ENCODE data around the gene RGS1.

Gene RGS1

DNA sequence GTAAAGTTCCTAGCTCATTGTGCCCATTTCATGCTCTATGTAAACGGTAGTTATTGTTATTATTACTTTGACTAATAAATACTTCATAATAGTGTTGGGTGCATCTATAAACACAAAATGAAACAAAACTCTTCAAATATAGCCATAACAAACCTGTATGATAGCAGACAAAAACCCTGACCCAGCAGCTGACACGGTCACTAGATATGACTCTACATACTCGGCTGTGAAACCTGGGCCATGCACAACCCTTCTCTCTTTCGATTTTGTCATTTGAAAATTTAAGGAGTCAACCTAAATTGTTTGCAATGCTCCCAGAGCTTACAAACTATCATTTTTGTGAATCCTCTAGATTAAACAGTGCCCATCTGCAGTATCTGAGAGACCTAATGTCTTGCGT, 52.3 kb downstream of the RGS1 start:
- Histone ChIP-seq H3K4me3 (ENCODE audit: low read depth, low read length) (peak overlapping the region; percentile 30), H3K9me3 (no peaks in the 10 kb centered on the region), H3K36me3 (no peaks in the 10 kb centered on the region), H3K4me1 (peaks cover 37% of the 10 kb centered on the region), H3K27me3 (no peaks in the 10 kb centered on the region)
- DNase-seq, result no peak
- TF ChIP-seq, protein P1, sequence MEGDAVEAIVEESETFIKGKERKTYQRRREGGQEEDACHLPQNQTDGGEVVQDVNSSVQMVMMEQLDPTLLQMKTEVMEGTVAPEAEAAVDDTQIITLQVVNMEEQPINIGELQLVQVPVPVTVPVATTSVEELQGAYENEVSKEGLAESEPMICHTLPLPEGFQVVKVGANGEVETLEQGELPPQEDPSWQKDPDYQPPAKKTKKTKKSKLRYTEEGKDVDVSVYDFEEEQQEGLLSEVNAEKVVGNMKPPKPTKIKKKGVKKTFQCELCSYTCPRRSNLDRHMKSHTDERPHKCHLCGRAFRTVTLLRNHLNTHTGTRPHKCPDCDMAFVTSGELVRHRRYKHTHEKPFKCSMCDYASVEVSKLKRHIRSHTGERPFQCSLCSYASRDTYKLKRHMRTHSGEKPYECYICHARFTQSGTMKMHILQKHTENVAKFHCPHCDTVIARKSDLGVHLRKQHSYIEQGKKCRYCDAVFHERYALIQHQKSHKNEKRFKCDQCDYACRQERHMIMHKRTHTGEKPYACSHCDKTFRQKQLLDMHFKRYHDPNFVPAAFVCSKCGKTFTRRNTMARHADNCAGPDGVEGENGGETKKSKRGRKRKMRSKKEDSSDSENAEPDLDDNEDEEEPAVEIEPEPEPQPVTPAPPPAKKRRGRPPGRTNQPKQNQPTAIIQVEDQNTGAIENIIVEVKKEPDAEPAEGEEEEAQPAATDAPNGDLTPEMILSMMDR (IDR thresholded peaks at IDR 0.05; ENCODE audit: low read depth, low read length), result no peak

DNA sequence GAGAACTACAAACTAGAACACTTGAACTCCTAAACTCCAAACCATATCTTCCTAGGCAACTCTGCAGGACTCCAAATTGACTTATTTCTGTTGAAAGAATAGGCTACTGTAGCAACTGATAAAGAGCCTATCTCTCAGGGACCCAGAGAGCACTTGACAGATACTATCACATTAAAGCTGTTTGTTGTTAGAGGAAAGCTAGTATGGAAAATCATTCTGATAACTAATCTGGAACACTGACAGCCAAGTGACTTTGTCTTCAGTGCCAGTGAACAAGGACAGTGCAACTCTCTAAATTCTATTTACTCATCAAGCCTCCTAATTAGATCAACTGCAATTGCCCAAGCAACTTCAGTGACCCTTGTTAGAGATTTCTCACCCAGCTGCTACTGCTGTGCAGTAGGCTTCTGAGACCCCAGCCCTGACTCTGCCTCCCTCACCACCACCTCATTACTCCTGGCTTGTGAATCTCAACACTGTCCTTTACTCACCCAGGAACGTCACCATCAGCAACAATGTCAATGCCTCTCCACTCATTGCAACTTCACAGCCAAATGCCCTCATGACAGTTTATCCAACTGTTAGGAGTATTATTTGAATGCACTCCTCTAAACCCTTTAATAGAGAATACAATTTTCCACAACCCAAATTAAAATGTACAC, 53.0 kb downstream of the RGS1 start:
- peaks cover 39% of the 10 kb centered on the region for H3K4me1 ChIP-seq
- no peaks in the 10 kb centered on the region for H3K27me3 ChIP-seq
- H3K4me3 ChIP-seq (ENCODE audit: low read depth, low read length), result peak overlapping the region; percentile 30
- no peaks in the 10 kb centered on the region for H3K9me3 ChIP-seq
- DNase-seq, result peak; percentile 44
- TF ChIP-seq, protein P1 (IDR thresholded peaks at IDR 0.05; ENCODE audit: low read depth, low read length), result no peak
- H3K36me3 ChIP-seq, result no peaks in the 10 kb centered on the region

- H3K27me3 ChIP-seq, result no peaks in the 10 kb centered on the region
- no peaks in the 10 kb centered on the region for H3K9me3 ChIP-seq
- TF ChIP-seq, protein P1 (IDR thresholded peaks at IDR 0.05; ENCODE audit: low read depth, low read length), result no peak
- H3K4me1 ChIP-seq, result peaks cover 39% of the 10 kb centered on the region
- DNase-seq, result no peak
- H3K36me3 ChIP-seq, result no peaks in the 10 kb centered on the region
- H3K4me3 ChIP-seq (ENCODE audit: low read depth, low read length), result no peak overlapping the region
Observed at GRCh38 chr1:192629612-192630011, 54.0 kb downstream of the RGS1 start.
